DMS114 treated with DMSO at 0.1 percent for 48 hours (cell line): ENCODE measurements around the gene NR2F6.
"Not testable (repeated sequence)": the region's sequence is repeated elsewhere in the genome, so short reads cannot be mapped to it uniquely, and the experiment has no call there.

Experiments
- DNase-seq: peaks from one replicate; lab custom pipeline; 2025; ENCODE audit not compliant: unreplicated experiment; lab: John Stamatoyannopoulos, UW

Gene NR2F6

DNA sequence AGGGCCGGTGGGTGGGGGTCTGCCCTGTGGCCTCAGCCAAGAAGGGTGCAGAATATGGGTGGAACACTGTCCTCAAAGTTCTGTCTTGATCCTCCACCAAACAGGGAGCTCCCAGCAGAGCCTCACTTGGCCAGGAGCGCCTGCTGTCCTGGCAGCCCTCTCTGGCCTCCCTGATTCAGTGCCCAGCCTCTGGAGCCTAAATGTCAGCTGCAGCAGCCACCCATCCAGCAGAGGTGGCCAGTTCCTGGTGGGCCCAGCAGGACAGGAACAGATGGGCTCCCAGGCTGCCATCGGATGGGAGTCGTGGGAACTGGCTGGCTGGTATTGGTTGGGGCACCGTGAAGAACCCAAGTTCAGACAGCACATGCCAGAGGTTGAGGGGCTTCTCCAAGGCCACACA is 32.4 kb downstream of the NR2F6 start:
- no peak for DNase-seq

DNA sequence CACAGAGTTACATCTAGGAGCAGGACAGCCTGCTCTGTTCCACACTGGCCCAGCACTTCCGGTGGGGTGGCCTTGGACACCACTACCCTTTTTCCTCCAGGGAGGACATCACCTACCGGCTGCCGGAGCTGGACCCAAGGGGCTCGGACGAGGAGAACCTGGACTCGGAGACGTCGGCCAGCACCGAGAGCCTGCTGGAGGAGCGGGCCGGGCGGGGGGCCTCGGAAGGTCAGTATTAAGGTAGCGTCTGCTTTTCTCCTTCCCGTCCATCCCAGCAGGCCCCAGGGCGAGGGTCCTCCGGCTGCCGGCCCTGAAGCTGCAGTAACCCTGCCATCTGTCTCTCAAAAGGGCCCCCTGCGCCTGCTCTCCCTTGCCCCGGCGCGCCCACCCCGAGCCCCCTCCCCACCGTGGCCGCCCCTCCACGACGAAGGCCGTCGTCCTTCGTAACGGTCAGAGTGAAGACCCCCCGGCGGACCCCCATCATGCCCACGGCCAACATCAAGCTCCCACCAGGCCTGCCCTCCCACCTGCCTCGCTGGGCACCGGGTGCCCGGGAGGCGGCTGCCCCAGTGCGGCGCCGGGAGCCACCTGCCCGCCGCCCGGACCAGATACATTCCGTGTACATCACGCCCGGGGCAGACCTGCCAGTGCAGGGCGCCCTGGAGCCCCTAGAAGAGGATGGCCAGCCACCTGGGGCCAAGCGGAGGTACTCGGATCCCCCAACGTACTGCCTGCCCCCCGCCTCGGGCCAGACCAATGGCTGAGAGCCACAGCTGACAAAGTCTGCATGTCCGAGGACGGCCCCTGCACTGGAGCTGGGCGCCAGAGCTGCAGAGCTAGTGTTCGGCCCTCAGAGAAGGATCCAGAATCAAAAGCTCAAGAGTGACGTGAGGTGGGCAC is 33.9 kb downstream of the NR2F6 start:
- DNase-seq, result no peak

DNA sequence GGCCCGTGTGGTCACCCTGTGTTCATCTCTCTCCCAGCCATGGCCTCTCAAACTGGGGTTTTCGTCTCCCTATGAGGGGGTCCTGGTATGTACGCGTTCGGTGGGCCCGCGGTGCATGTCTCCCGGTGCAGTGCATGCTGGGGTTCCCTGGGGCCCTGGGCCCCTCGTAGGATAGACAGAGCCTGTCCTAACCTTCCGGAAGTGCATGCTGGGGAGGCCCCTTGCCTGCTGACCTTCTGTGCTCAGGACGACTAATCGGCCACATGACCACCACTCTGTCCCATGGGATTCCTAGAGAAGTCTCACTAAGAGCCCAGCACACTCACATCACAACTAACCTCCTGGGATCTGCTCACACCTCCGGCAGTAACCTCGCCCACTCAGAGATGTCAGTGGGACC is 35.4 kb downstream of the NR2F6 start:
- DNase-seq, result no peak

DNA sequence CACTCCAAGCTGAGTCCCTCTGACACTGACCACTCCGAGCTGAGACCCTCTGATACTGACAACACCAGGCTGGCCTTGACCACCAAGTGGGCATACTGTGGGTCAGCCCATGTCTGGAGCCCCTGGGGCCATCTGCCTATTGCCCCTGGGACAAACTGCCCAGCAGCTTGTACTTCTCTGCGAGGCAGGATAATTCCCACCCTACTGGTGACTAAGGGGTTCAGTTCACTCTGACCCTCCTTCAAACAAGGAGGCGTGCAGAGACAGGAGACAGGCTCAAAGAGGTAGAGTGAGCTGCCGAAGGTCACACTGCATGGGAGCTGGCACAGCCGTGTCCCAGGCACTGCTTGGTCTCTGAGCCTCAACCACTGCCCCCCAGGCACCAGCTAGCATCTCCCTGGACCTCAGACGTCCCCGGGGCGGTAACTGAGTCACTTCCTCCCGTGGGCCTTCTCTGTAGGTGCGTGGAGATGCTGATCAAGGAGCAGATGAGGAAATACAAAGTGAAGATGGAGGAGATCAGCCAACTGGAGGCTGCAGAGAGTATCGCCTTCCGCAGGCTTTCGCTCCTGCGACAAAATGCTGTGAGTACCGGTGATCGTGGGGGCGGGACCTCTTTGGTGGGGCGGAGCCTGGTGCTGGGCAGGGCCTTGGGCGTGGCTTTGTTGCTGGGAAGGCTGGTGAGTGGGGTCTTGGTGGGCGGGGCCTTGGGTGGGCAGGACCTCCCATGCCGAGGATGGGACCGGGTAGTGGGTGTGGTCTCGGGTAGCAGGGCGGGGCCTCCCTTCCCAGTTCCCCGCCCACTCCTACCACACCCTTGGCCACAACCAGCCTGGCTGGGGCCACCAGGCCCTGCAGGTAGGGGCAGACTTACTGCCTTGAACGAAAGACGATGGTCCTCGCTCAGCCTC is 36.3 kb downstream of the NR2F6 start:
- DNase-seq, result peak; percentile 26

DNA sequence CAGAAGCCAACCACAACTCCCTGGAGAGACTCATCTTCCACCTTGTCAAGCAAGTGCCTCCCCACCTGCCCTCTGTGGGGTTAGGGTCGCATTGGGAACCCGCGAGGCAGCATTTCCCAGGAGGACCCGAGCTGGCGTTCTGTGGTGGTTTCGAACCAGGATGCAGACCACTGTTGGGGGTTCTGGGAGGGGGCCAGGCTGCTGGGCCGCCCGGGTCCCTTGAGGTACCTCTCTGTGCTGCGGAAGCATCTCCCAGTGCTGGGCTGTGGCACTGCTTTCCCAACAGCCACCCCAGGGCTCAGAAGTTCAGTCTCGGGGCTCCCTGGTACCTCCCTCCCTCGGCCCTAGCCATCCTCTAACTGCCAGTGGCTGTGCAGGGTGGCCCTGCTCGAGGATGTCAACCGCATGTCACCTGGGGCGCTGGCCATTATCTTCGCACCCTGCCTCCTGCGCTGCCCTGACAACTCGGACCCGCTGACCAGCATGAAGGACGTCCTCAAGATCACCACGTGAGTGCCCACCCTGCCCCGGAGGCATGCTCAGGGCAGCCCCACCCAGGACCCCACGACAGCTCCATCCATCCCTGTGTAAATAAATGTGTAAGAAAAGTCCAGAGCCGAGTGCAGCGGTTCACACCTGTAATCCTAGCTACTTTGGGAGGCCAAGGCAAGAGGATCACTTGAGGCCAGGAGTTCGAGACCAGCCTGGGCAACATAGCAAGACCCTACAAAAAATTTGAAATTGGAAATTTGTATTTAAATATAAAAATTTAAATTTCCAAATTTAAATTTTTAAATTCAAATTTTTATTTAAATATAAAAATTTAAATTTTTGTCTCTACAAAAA is 38.8 kb downstream of the NR2F6 start:
- no peak for DNase-seq

DNA sequence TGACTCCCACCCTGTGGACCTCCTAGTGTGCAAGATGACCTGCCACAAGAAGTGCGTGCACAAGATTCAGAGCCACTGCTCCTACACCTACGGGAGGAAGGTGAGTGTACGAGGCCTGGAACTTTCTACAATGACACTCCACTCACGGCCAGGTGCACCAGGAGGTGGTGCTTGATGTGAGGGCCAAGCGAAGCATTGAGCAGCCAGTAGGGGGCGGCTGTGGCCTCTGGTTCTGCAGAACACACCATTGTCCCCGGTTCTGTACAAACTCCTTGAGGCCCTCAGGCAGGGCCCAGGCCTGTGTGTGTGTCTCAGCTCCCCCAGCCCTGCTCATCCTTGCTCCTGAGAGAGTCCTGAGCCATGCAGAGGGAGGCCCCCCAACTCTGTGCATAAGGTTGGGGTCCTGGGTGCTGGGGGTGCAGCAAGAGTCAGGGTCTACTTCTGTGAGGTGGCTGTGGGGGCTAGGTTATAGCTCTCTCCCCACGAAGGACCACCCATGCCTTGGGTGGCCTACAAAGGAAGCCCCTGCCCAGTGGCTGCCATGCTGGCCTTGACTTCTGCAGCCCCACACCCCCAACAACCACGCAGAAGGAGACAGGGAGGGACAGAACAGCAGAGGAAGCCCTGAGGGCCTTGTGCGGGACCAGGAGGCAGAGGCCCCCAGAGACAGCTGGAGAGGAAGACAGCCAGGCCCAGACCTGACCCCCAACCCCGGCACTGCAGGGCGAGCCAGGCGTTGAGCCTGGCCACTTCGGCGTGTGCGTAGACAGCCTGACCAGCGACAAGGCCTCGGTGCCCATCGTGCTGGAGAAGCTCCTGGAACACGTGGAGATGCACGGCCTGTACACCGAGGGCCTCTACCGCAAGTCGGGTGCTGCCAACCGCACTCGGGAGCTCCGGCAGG is 40.2 kb downstream of the NR2F6 start:
- peak; percentile 22 for DNase-seq

DNA sequence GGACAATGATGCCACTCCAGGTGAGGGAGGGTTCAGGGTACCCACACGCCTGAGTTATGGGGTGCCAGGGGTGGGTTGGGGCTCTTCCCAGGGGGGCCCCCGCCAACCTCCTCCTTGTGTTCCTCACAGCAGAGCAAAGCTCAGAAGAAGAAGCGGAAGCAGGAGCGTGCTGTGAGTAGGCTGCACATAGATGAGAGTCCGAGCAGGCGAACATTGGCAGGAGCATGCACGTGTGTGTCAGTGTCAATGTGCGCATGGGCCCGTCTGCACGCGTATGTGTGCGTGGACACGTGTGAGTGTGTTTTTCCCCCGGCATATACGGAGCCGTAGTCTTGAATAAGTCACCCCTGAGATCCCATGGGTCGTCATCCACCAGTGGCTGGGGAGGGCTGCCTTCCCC is 43.0 kb downstream of the NR2F6 start:
- DNase-seq, result no peak

DNA sequence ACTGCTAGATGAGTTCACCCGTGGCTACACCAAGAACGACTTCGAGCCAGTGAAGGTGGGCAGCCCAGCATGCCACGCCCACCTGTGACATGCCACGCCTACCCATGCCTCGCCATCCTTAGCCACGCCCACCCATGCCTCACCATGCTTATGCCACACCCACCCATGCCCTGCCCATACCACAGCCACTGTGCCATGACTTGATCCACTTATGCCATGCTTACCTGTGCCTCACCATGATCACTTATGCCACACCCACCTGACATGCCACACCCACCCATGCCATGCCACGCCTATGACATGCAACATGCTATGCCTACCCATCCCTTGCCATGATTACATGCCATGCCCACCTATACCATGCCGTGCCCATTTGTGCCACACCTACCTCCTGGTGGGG is 43.5 kb downstream of the NR2F6 start:
- DNase-seq, result no peak

DNA sequence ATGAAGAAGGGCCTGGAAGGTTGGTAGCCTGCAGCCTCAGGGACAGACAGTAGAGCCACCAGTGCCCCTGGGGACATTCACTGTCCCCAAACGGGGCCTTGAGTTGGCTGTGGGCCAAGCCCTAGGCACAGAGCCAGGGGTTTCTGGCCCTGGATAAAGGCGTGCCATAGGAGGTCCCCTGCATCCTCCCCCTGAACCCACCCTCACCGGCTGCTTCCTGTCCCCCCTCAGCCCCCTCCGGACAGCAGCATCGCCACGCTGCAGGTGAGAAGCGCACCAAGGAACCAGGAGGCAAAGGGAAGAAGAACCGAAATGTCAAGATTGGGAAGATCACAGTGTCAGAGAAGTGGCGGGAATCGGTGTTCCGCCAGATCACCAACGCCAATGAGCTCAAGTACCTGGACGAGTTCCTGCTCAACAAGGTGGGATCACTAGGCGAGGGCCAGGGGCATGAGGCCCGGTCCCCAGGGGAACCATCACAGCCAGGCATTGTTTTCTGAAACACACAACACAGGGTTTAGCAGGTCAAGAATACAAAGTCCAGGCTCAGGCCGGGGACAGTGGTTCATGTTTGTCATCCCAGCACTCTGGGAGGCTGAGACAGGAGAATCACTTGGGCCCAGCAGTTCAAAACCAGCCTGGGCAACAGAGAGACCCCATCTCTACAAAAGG is 45.2 kb downstream of the NR2F6 start:
- no peak for DNase-seq

DNA sequence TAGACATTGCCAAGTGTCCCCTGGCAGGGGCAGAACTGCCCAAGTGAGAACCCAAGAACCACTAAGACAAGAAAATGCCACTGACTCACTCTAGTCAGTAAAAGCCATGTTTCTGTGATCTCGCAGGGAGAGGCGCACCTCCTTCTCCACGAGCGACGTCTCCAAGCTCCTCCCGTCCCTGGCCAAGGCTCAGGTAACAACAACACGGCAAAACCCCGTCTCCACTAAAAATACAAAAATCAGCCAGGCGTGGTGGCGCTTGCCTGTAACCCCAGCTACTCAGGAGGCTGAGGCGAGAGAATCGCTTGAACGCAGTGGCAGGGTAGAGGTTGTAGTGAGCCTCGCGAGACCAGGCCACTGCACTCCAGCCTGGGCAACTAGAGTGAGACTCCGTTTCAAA is 48.1 kb downstream of the NR2F6 start:
- no peak for DNase-seq

DNA sequence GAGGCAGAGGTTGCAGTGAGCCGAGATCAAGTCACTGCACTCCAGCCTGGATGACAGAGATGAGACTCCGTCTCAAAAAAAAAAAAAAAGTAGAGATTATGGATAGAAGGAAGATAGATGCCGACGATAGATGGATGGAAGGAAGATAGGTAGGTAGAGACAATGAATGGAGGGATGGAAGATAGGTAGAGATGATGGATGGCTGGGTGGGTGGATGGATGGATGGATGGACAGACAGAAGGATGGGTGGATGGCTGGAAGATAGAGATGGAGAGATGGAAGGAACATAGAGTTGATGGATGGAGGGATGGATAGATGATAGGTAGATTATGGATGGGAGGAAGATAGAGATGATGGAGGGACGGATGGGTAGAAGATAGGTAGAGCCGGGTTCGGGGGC is 49.1 kb downstream of the NR2F6 start:
- no peak for DNase-seq

DNA sequence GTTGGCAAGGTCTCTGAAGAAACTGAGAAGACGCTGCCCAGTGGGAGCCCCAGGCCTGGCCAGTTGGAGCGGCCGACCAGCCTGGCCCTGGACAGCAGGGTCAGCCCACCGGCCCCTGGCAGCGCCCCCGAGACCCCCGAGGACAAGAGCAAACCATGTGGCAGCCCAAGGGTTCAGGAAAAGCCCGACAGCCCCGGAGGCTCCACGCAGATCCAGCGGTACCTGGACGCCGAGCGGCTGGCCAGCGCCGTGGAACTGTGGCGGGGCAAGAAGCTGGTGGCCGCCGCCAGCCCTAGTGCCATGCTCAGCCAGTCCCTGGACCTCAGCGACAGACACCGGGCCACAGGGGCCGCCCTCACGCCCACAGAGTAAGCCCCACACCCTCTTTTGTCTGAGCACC is 50.6 kb downstream of the NR2F6 start:
- no peak for DNase-seq

DNA sequence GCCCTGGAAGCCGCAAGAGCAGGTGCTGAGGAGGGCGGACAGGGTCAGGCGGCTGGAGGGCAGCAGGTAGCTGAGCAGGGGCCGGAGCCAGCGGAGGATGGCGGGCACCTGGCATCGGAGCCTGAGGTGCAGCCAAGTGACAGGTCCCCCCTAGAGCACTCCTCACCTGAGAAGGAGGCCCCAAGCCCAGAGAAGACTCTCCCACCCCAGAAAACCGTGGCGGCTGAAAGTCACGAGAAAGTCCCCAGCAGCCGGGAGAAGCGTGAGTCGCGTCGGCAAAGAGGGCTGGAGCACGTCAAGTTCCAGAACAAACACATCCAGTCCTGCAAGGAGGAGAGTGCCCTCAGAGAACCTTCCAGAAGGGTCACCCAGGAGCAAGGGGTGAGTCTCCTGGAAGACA is 51.1 kb downstream of the NR2F6 start:
- no peak for DNase-seq

DNA sequence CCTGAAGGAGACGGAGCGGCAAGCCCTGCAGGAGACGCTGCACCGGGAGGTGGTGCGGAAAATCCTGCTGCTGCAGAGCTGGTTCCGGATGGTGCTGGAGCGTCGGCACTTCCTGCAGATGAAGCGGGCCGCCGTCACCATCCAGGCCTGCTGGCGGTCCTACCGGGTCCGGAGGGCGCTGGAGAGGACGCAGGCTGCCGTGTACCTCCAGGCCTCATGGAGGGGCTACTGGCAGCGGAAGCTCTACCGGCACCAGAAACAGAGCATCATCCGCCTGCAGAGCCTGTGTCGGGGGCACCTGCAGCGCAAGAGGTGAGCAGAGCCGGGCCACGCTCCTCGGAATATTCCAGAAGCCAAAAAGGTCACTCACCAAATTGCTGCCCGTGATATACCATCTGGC is 53.0 kb downstream of the NR2F6 start:
- DNase-seq, result no peak

DNA sequence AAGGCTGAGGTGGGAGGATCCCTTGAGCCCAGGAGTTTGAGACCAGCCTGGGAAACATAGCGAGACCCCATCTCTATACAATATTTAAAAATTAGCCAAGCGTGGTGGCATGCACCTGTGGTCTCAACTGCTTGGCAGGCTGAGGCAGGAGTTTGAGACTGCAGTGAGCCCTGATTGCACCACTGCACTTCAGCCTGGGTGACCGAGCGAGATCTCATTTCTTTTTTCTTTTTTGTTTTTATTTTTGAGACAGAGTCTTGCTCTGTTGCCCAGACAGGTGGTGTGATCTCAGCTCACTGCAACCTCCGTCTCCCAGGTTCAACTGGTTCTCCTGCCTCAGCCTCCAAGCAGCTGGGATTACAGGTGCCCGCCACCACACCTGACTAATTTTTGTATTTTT is 54.0 kb downstream of the NR2F6 start:
- not testable (repeated sequence) for DNase-seq

DNA sequence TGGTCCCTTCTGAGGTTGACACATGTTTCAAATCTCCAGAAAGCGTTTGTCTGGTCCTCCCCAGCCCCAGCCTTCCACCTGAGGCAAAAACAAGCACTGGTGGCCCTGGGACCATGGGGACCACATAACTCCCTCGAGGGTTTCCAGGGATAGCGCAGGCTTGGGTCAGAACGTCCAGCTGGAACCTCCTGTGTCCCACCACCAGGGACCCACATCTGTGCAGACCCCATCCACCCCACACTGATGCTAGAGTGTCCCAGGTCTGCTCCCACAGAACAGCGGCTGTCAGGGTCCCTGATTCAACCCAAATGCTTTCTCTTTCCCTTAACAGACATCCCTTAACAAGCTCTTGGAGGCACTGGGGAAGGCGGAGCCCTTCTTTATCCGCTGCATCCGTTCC is 60.1 kb downstream of the NR2F6 start:
- no peak for DNase-seq

DNA sequence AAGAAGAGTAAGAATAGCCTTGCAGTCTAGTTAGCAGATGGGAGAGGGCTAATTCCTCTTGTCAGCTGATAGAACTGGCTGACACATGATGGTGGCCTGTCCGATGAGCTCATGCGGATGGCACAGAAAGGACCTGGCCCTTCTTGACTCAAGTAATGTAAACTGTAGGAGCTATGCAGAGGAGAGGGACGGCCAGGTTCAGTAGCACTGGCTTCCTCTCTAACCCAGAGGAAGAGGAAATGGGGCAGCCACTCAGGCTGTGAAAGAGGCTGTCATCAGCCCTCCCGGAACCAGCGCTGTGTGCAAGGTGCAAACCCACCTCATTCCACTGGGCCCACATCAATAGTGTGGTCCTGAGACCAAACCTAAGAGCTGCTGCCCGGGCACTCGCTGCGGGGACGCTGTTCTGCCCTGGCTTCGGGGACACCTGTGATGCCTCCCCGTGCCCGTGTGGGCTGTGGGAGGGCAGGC is 61.3 kb downstream of the NR2F6 start:
- no peak for DNase-seq

DNA sequence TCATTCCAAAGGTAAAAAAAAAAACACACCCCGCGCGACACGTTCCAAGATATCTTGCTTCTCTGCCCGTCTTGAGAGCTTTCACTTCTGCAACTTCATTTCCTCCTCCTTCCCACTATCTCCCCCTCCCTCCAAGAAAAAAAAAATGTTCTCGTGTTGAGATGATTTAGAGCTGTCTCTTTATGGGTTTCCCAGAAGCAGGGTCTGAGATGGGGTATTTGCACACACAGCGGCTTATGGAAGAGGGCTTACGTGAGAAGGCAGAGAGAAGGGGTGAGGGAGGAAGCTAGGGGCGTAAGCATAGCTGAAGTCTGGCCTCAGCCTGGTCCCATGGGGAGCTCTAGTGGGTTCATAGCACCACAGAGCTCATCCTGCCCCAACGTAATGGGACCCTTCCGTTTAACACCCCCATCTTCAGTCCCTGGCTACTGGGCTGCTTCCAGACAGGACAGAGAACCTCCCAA is 61.8 kb downstream of the NR2F6 start:
- DNase-seq, result no peak

DNA sequence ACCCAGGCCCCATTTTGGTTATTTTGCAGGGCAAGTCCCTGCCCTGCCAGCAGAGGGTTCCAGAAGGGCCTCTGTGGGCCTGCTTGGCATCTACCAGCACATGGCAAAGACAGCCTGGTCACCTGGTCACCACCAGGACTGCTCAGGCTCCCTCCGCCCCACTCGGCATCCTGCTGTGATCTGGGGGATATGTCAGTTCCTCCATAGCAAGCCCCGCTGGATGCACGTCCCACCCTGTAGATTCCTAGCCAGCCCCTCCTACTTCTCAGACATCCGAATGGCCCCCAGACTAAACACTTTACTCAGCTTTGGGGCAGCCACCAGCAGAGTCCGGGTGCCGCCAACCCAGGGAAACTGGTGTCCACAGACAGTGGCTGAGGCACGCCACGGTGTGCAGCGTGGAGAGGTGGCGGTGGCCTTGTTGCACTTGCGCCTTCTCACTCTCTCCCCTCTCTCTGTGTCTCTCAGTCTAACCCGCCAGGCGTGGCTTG is 62.4 kb downstream of the NR2F6 start:
- no peak for DNase-seq
